IPS-NIHi11 (cell line): ENCODE results near the gene MICAL3.

Experiments
- DNase-seq: peaks from one replicate; pipeline ENCODE4 v3.0.0; 2012; ENCODE audit warnings: mixed read lengths, low spot score

Gene MICAL3

DNA sequence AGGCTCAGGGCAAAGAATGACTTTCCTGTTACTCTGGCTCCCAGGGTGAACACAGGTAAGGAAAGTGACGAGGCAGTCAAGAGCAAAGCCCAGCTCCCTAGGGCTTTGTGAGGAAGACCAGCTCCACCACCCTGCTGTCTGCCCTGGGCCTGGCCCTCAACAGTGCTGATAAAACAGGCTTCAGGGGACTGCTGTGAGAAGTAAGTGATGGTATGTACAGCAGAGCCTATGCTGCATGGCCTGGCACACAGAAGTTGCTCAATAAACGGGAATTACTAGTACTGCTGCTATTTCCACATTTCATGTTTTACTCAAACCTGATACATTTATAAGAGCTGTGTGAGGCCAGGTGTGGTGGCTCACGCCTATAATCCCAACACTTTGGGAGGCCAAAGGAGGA, 50.3 kb downstream of the MICAL3 start:
- no peak for DNase-seq

DNA sequence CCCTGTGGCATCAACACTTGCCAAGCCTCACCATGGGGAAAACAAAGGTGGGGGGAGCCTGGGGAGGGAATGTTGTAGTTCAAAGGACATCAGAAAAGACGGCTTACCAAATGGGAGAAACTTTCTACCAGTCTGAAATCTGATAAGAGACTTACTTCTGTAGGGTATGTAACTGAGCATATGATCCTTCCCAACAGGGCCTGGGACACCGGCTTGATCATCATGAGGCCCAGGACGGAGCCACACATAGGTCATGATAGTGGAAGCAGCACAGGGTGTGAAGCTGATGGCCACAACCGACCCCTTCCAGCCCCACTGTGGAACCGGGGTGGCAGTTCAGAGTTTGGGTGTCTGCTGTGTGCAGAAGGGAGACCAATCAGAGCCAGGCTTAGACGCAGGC, 51.1 kb downstream of the MICAL3 start:
- no peak for DNase-seq

DNA sequence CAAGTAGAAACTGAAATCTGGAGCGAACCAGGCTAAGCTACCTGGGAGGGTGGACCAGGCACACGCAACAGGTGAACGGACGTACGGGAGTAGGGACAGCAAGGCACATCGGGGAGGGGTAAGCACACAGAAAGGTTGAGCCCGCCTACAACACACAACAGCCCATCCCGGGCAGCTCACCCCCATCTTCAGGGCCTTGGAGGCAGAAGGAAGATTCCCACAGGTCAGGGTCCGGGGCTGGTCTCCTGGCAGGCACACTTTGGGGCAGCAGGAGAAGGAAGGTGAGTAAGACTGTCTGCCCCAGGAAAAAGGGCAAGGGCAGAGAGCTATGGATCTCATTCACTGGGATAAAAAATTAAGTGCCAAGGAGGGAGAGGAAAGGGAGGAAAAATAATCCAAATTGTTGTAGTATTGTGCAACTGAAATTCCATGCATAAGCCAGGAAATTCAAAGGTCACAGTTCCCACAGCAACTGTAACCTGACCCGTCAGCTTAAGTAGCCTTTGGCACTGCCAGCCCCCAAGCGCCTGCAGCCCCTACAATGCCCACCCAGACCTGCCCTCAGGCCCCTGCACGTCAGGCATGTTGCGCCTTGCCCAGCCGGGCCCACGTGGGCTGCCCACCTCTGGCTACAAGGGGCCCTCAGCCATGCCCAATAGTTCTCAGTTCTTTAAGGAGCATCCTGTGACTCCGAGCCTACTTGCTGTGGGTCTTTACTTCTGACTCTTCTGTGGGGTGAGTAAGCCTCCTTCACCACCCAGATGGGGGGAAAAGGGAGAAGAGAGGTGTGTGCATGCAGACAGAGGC, 51.8 kb downstream of the MICAL3 start:
- DNase-seq, result peak; percentile 45

DNA sequence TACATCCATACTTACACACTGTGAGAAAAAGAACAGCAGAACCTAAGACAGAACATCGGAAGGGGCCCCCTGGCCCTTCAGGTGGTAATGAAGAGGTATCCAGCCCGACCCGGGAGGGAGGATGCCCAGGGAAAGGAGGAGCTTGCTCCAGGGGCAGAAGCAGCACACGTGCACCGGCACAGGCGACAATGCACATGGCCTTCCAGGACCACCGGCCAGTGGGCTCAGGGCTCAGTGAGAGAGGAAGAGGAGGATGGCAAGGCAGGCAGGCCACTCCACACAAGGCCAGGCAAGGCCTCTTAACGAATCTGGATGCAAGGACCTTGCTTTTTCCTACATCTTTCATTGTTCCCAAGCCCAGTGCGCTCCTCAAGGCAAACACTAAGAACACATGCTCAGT, 52.6 kb downstream of the MICAL3 start:
- no peak for DNase-seq

DNA sequence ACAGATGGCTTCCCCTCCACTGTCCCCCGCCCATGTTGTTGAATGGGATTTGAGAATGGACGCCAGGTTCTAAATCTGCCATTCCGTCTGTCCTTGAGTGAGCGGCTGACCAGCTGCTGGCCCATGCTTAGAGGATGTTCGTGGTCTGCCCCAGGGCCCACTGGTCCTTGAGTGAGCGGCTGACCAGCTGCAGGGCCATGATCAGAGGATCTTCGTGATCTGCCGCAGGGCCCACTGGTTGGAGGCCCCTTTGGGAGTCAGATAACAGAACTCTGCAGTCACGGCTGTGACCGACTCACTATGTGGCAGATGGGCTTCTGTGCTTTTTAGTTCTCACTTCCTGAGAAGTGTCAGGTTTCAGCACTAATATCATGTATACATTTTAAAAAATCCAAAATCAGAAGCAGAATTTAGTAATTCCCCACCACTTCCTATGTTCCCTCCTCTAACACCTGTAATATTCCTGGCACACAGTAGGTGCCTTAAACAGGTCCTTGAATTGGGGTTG, 54.1 kb downstream of the MICAL3 start:
- no peak for DNase-seq

DNA sequence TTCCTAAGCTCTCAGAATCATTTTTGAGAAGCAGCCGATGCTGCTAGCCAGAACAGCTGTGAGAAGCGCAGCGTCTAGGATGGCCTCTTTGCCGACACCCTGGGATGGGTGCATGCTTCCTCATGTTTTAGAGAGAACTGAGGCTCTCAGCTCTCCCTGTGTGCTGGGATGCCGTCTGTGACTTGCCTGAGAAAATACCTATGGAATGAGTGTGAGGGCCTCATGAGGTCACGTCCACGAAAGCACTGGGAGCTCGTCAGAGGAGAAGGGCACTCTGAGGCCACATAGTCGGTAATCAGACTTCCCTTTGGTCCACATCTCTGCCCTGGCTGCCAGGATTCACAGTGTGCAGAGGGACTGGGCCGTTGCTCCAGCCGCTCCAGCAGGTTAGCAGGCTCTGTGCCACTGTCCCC, 54.7 kb downstream of the MICAL3 start:
- DNase-seq, result no peak

DNA sequence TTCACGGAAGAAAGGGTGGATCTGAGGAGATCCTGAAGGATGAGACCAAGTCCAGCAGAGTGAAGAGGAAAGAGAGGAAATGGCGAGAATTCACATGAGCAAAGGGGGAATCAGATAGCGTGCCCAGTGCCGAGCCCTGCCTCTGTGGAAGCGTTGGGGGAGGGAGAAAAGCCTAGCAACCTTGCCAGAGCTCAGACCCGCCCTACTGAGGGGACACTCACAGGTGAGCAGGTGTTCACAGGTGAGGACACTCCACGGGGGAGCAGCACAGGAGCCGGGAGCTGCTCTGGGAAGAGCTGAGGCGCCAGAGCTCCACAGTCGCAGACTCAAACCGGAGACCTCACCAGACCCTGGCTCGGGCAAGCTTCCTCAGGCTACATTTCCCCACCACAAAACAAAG, 56.2 kb downstream of the MICAL3 start:
- no peak for DNase-seq

DNA sequence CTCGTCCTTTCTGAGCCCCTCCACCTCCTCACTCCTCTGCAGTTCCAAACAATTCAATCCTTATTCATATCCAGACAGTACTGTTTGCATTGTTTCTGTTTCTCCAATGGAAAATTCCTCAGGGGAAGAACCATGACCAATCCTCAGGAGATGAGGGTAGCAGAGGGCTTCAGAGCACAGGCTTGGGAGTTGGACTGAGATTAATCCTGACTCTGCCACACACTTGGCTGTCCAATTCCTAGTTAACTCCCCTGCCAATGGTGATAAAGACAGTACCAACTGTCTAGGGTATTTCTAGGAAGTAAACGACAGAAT, 58.0 kb downstream of the MICAL3 start:
- DNase-seq, result no peak

DNA sequence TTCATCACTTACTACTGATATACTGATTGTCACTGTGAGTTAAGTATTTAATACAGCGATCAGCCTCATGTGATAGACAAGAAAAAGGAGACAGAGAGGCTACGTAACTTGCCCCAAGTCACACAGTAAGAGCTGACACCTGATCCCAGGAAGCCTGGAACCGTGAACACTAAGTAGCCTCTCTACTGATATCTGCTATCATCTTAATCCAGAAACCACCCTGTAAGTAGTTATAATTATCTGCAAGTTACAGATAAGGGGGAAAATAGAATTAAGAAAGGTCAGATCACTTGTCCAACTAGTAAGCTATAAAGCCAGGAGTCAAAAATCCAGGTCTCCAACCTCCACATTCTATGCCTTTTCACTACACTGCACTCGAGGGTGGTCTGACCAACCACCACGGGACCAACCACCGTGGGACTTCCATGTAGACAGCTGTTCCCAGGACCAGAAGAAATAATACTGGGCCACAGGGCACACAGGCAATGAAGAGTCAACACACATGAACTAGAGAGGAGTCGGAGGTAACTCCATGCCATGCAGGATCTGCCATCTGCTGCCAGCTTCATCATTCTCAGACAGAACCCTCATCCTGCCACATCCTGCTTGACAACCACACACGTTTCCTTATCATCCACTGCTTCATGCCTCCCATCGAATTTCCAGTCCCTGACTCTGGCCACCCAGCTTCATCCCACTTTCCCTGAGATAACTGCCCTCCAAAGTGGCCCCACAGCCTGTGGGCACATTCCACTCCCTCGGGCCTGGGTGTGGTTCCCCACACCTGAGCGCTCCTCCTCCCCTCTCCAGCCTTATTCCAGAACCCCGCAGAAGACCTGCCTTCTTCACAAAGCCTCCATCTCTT, 58.6 kb downstream of the MICAL3 start:
- no peak for DNase-seq

DNA sequence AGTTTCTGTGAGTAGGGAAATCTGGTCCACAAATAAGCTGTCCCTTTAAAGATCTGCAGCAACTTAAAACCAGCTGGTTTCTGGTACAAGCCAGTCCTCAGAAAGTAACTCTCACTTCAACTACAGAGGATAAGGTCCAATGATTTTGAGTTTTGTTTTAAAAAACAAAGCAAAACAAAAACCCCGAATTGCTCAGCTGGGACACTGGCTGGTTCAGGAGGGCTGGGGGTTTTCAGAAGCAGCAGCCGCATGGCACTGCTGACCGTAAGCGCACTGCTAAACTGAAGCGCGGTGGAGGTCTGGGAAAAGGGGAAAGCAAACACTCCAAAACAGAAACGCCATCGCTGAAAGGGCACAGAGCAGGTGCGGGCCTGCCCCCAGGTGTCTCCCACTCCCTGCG, 59.7 kb downstream of the MICAL3 start:
- DNase-seq, result no peak

DNA sequence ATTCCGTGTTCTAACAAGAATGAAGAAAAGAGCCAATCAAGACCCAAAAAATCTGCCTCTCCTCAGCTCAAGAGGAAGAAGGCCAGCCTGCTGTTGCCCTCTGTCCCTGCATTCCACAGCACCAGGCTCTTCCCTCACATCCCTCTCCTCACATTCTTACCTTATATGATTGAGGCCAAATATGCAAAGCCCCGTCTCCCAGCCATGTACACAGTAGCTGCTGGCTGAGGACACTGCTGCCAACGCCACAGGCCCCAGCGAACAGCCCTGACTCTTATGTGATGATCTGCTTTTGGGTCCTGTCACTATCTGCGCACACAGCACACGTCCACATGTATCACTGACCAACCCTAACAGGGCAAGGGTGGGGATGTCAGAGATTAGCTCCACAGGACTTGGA, 60.2 kb downstream of the MICAL3 start:
- no peak for DNase-seq

DNA sequence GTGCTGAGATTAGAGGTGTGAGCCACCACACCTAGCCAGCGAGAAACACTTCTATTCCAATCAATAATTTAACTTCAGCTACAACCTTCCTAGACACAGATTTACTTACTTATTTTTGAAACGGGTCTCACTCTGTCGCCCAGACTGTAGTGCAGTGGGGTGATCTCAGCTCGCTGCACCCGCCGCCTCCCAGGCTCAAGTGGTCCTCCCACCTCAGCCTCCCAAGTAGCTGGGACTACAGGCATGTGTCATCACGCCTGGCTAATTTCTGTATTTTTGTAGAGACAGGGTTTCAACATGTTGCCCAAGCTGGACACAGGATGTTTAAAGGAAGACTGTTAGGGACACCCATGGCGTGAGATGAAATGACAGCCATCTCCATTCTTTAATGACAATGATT, 61.3 kb downstream of the MICAL3 start:
- DNase-seq, result no peak

DNA sequence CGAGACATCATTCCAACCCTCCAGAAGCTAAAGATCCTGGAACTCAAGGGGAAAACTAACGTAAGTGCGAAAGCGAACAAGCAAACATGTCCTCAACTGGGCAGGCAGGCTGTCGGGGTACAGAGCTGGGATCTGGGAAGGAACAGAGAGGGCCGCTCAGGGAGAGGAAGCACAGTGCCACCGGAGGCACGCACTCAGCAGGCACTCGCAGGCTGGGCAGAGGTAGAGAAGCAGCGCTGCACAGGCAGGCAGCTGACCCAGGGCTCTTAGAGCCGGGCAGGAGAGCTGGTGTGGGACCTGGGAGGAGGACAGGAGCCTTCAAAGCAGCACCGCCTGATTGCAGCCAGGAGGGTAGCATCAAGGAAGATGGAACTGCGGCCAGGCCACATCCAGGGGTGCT, 62.2 kb downstream of the MICAL3 start:
- no peak for DNase-seq

DNA sequence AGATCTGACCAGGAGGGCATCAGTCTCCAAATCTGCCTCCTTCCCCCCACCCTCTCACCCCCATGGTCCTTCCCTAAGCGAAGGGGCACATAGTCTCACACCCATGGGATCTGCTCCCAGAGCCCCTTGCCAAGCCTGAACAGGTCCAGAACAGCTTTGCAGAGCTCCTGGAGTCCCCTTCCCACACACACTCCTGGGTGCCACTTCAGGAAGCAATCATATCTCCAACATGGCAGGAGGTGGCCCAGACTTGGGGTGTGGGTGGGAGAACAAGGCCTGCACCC, 63.0 kb downstream of the MICAL3 start:
- DNase-seq, result no peak

DNA sequence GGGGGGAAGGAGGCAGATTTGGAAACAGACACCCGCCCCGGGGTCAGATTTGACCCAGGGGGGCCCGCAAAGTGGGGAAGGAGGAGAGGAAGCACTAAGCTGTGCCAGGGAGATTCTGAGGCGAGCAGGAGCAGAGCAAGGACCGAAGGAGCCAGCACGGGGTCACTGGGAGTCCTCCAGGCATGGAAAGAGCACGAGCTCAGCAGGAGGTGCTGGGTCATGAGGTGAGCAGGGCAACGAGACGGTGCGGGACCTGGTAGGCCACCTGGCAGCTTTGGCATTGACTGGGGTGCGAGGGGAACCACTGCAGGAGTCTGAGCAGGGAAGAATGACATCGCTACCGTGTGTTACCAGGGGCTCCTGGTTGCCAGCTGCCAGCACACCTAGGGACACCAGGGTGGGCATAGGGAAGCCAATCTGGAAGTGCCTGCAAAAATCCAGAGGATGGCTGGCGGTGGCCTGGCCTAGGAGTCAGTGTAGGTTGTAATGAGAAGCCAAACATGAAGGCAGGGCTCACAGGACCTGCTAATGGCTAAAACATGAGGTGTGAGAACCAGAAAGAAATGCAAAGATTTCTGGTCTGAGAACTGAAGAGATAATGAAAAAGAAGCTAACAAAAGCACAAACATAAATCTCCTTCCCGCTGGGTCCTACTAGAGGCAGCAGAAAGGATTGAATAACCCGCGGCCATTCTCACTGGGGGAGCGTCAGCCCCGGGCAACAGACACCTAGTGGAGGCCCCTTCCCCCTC, 63.5 kb downstream of the MICAL3 start:
- no peak for DNase-seq

DNA sequence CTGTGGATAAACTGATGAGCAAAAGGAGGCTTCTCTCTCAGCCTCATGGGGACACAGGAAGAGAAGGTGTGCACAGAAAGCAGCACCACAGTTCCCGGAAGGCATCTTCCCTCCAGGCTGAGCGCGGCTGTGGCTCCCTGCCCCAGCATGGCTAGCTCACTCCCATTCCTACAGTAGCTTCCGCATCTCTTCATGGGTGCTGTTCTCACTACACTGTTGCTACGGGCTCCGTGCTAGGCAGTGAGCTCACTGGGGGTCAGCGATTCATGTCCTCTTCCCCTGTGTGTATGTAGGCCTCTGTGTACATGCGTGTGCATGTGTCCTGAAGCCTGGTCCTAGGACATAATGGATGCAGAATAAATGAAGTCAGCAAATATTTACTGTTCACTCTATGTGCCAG, 64.3 kb downstream of the MICAL3 start:
- DNase-seq, result no peak

DNA sequence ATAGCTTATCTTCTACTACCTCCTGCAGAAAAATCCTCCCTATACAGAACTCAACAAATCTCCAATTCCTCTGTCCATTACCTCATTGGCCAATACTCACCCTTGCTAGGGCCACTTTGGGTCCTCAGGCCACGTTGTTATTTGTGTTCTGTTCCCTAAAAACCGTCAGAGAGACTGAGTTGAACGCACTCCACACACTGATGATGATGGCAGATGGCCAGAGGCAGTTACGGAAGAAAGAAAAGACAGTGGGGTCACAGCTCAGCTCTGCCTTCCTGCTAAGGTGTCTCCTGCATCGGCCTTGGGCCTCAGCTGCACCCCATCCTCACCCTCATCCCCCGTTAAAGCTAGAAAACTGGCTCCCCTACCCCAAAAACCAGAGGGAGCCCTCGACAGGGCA, 66.2 kb downstream of the MICAL3 start:
- DNase-seq, result no peak

DNA sequence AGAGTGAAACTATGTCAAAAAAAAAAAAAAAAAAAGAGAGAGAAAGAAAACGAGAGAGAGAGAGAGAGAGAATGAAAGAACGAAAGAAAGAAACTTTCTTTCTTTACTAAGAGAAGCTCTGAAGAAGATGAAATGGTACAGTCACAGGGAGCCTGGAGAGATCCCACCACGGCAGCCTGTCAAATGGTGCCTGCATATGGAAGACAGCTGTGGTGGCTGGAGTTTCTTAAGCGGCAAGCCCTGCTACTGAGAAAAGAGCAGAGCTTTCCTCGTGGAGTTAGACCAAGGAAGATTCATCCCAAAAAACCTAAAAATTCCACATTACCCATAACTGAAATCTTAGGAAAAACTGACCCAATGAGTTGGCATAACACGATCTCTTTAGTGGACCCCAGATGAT, 66.7 kb downstream of the MICAL3 start:
- DNase-seq, result no peak

DNA sequence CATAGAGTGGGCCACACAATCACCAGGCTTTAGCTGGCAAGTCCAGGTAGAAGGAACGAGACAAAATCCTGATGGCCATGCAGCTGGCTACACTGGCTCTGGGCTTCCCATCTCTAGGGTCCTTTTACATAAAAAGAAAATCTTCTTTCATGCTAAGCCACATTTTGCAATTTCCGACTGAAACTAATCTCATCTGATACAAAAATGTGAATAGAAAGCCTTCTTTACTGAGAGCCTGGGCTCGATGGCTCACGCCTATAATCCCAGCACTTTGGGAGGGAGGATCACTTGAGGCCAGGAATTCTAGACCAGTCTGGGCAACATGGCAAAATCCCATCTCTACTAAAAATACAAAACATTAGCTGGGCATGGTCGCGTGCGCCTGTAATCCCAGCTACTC, 67.2 kb downstream of the MICAL3 start:
- DNase-seq, result no peak

DNA sequence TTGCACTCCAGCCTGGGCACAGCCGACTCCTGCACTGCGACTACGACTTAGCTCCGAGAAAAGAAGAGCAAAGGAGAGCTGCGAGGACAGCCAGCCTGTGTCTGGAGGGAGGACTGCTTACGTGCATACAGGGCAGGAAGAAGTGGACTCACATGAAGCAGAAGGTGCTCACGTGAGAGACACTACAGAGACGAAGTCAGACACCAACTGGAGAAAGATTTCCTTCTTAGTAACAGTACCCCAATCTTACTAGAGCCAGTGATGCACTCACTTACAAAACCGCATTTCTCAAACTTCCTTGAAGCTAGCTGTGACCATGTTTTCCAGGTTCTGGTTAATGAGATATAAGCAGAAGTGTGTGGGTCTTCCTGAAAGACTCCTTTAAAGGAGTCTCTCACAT, 67.7 kb downstream of the MICAL3 start:
- DNase-seq, result no peak

DNA sequence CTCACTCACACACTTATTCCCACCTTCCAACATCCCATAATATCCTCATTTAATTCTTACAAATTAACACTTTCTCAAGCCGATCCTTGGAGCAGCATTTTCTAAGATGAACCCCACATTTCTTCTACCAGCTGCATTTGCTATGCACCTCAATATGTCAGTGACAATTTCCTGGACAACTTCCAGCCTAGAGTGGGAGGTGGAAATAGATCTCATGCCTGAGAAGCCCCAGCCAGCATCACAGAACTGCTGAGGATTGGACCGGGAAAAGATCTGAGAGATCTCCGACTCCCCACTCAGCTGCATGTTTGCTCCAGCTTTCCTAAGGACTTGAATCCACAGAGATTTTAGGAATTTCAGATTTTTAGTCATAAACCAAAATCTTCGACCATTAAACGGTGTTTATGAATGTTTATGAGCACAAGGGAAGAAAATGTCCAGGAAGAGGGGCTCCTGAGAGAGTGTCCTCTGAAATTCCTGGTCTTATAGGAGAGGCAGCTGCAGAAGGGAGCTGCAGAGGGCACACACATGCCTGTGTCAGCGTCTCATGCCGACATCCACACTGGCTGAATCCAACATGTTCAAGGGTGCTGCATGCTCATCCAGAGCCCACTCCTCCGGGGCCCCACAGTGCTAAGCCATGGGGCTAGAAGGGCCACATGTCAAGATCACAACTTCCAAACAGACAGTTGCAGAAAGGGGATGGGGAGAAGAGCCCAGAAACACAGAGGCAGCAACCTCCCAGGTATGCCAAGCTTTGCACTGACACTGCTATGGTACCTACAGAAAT, 68.6 kb downstream of the MICAL3 start:
- DNase-seq, result no peak
